Caco-2 (cell line): ENCODE results near the gene PCTP. TPM values are rescaled to one million over a fixed set of nuclear protein-coding genes. Genes with fewer than 3 reads are reported as not detected.

ENCODE experiments used
- BruUV-seq: library from RNA; stranded (reverse); fragments of 400-500 nt; replicated peaks from 2 replicates; lab custom pipeline; 2021; lab: Mats Ljungman, UMichigan
- CTCF ChIA-PET: fragments of 300-600 bp; sonication (Branson Sonifier 250); formaldehyde crosslinking; loops from one replicate; lab custom pipeline; 2022; ENCODE audit warnings: antibody characterized with exemption; lab: Charles Lee
- POLR2A ChIA-PET: fragments of 300-600 bp; sonication (Branson Sonifier 250); formaldehyde crosslinking; loops from one replicate; lab custom pipeline; 2022; ENCODE audit warnings: antibody characterized with exemption; lab: Charles Lee
- DNase-seq, 2 experiments: peaks; one replicate each; pipeline versions ENCODE4 v3.0.0 to v3.0.0-alpha.2; 2020 to 2022
- H3K27me3 ChIP-seq: replicated peaks from 2 replicates; pipeline ENCODE4 v1.6.0; 2011; ENCODE audit warnings: low read length; ENCODE audit not compliant: control insufficient read depth, insufficient read depth
- H3K36me3 ChIP-seq: 2 replicates; pipeline ENCODE4 v1.5.1; 2011; ENCODE audit warnings: low read length; ENCODE audit not compliant: control insufficient read depth, insufficient read depth
- H3K4me1 ChIP-seq: fragments of 250-450 bp; sonication (Bioruptor Pico); 2 replicates; pipeline ENCODE4 v1.5.1; 2020; ENCODE audit warnings: mild to moderate bottlenecking
- H3K4me3 ChIP-seq: 2 replicates; pipeline ENCODE4 v1.5.1; 2011; ENCODE audit warnings: low read depth, mild to moderate bottlenecking, control low read depth, low read length
- H3K9me3 ChIP-seq: fragments of 250-450 bp; sonication (Bioruptor Pico); 2 replicates; pipeline ENCODE4 v1.5.1; 2020; ENCODE audit warnings: mild to moderate bottlenecking, moderate library complexity
- H3K27ac Mint-ChIP-seq: one replicate; pipeline ENCODE4 v1.8.0; 2022; ENCODE audit warnings: mixed read lengths; ENCODE audit not compliant: unreplicated experiment
- H3K27me3 Mint-ChIP-seq: one replicate; pipeline ENCODE4 v1.8.0; 2022; ENCODE audit warnings: mixed read lengths; ENCODE audit not compliant: insufficient read depth, unreplicated experiment
- H3K36me3 Mint-ChIP-seq: one replicate; pipeline ENCODE4 v1.8.0; 2022; ENCODE audit warnings: mild to moderate bottlenecking, mixed read lengths; ENCODE audit not compliant: insufficient read depth, unreplicated experiment
- H3K4me1 Mint-ChIP-seq: one replicate; pipeline ENCODE4 v1.8.0; 2022; ENCODE audit warnings: low read depth, mixed read lengths; ENCODE audit not compliant: unreplicated experiment
- H3K4me3 Mint-ChIP-seq: one replicate; pipeline ENCODE4 v1.8.0; 2022; ENCODE audit warnings: mild to moderate bottlenecking, moderate library complexity, mixed read lengths; ENCODE audit not compliant: unreplicated experiment
- H3K9me3 Mint-ChIP-seq: one replicate; pipeline ENCODE4 v1.8.0; 2022; ENCODE audit warnings: mixed read lengths; ENCODE audit not compliant: unreplicated experiment
- intact Hi-C: fragments of 100-400 bp; cut with micrococcal nuclease; formaldehyde crosslinking; loops from one replicate; pipeline ENCODE4 v1.10.0; 2022; ENCODE audit not compliant: unreplicated experiment
- total RNA-seq: library from RNA; stranded (reverse); gene quantifications from 2 replicates; pipeline ENCODE4 v1.2.3, GENCODE V29; 2022
- TF ChIP-seq, protein P1 (sequence below), 2 experiments: fragments of 200-600 bp in 1 of 2; IDR thresholded peaks; 1 replicate in 1 of 2; 2 replicates in 1 of 2; pipeline versions ENCODE4 v1.5.1 to v1.8.0; 2011 to 2022; ENCODE audit warnings: antibody characterized with exemption in 1 of 2, control low read depth in 1 of 2, inconsistent platforms in 1 of 2, low read depth in 1 of 2, low read length in 1 of 2, mild to moderate bottlenecking in 1 of 2, moderate library complexity in 1 of 2; ENCODE audit not compliant: insufficient read depth in 1 of 2, severe bottlenecking in 1 of 2, unreplicated experiment in 1 of 2

Gene PCTP
- total RNA-seq, 1 experiment from 2014 or later = 16.7 TPM

GRCh38 chr17:55764610-55765009, 13.8 kb downstream of the PCTP start:
- Histone ChIP-seq H3K9me3 (no peaks in the 10 kb centered on the region), H3K4me1 (peaks cover 13% of the 10 kb centered on the region), H3K27me3 (no peaks in the 10 kb centered on the region), H3K36me3 (no peaks in the 10 kb centered on the region), H3K4me3 (no peak overlapping the region)
- ChIA-PET CTCF (no interaction called here), POLR2A (no interaction called here)
- no peak overlapping the region for H3K27ac Mint-ChIP-seq
- intact Hi-C loops = loop anchor here (5.0 kb wide), 1 partner anchor 37 kb away; no protein-coding TSS in a partner anchor
- no peaks in the 10 kb centered on the region for H3K4me1 Mint-ChIP-seq
- no peaks in the 10 kb centered on the region for H3K9me3 Mint-ChIP-seq
- no TSS peak for BruUV-seq
- H3K36me3 Mint-ChIP-seq = no peaks in the 10 kb centered on the region
- DNase-seq = no peak
- H3K27me3 Mint-ChIP-seq = no peaks in the 10 kb centered on the region
- no peak overlapping the region for H3K4me3 Mint-ChIP-seq
- TF ChIP-seq, protein P1, sequence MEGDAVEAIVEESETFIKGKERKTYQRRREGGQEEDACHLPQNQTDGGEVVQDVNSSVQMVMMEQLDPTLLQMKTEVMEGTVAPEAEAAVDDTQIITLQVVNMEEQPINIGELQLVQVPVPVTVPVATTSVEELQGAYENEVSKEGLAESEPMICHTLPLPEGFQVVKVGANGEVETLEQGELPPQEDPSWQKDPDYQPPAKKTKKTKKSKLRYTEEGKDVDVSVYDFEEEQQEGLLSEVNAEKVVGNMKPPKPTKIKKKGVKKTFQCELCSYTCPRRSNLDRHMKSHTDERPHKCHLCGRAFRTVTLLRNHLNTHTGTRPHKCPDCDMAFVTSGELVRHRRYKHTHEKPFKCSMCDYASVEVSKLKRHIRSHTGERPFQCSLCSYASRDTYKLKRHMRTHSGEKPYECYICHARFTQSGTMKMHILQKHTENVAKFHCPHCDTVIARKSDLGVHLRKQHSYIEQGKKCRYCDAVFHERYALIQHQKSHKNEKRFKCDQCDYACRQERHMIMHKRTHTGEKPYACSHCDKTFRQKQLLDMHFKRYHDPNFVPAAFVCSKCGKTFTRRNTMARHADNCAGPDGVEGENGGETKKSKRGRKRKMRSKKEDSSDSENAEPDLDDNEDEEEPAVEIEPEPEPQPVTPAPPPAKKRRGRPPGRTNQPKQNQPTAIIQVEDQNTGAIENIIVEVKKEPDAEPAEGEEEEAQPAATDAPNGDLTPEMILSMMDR (IDR thresholded peaks at IDR 0.05; ENCODE audit: insufficient read depth in 1 of 2, low read depth in 1 of 2, low read length in 1 of 2, severe bottlenecking in 1 of 2, unreplicated experiment in 1 of 2) = no peak

DNA sequence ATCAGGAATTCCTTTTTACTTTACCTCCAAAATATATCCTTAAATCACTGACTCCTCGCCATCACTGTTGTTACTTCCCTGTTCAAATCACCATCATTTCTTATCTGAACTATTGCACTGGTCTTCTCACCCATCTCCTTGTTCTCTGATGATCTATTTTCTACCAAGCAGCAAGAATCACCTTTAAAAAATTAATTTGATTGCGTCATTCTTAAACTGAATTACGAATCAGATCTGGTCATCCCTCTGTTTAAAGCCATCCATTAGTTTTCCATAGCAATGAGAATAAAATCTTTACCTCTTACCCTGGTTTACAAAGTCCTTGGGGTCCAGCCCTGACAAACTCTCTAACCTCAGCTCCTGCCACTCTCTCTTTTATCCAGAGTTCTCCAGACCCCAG, 14.6 kb downstream of the PCTP start:
- Mint-ChIP-seq H3K4me1 (no peaks in the 10 kb centered on the region), H3K36me3 (no peaks in the 10 kb centered on the region), H3K27me3 (no peaks in the 10 kb centered on the region), H3K9me3 (no peaks in the 10 kb centered on the region), H3K4me3 (no peak overlapping the region), H3K27ac (no peak overlapping the region)
- intact Hi-C loops = no loop called here
- H3K4me3 ChIP-seq = no peak overlapping the region
- no peaks in the 10 kb centered on the region for H3K36me3 ChIP-seq
- peaks cover 13% of the 10 kb centered on the region for H3K4me1 ChIP-seq
- POLR2A ChIA-PET = interaction anchor here (0.6 kb wide), 1 partner anchor 1888 kb away, joined by 3 read pairs; no protein-coding TSS in a partner anchor
- no peaks in the 10 kb centered on the region for H3K9me3 ChIP-seq
- no peaks in the 10 kb centered on the region for H3K27me3 ChIP-seq
- TF ChIP-seq, protein P1 (IDR thresholded peaks at IDR 0.05; ENCODE audit: insufficient read depth in 1 of 2, low read depth in 1 of 2, low read length in 1 of 2, severe bottlenecking in 1 of 2, unreplicated experiment in 1 of 2) = no peak
- no TSS peak for BruUV-seq
- no peak for DNase-seq
- CTCF ChIA-PET = no interaction called here

DNA sequence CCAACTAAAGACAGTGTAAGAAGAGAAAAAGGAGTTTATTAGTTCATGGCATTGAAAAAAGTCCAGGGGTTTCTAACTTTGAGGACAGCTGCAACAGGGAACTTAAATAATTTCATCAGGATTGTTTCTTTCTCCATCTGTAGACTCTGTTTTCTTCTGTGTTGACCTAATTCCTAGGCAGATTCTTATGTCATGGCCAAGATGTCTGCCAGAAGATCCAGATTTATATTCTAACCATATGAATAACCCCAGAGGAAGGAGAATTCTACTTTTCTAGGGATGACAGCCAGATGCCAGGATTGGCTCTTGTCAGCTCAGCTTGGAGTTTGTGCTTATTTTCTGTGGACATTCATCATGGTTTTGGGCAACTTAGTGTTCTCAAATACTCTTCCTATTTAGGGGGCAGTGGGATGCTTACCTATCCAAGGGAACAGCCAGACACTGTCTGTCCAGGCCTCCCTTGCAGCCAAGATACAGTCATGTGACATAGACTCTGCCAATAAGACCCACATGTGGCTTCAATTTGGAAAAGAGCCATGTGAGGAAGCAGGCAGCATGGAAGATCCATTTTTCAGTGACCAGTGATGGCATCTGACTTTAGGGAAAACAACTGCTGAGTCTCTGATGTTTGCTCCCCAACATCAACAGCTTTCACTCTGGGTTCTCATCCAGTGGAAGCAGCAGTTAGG, 18.2 kb downstream of the PCTP start:
- TF ChIP-seq, protein P1 (IDR thresholded peaks at IDR 0.05; ENCODE audit: insufficient read depth in 1 of 2, low read depth in 1 of 2, low read length in 1 of 2, severe bottlenecking in 1 of 2, unreplicated experiment in 1 of 2) = no peak
- no TSS peak for BruUV-seq

More for the DNA sequence above, 18.2 kb downstream of the PCTP start:
- no peaks in the 10 kb centered on the region for H3K9me3 Mint-ChIP-seq
- H3K27ac Mint-ChIP-seq = no peak overlapping the region
- H3K4me1 Mint-ChIP-seq = no peaks in the 10 kb centered on the region
- CTCF ChIA-PET = interaction anchor here (1.6 kb wide), 1 partner anchor 219 kb away, joined by 4 read pairs; no protein-coding TSS in a partner anchor
- no peaks in the 10 kb centered on the region for H3K36me3 ChIP-seq
- H3K4me3 Mint-ChIP-seq = no peak overlapping the region
- no peaks in the 10 kb centered on the region for H3K27me3 Mint-ChIP-seq
- intact Hi-C loops = no loop called here
- H3K27me3 ChIP-seq = no peaks in the 10 kb centered on the region
- H3K36me3 Mint-ChIP-seq = no peaks in the 10 kb centered on the region
- POLR2A ChIA-PET = no interaction called here
- H3K9me3 ChIP-seq = no peaks in the 10 kb centered on the region
- no peaks in the 10 kb centered on the region for H3K4me1 ChIP-seq
- no peak overlapping the region for H3K4me3 ChIP-seq
- DNase-seq = no peak
